Right renal pelvis (tissue), 4 donors: ENCODE data around the gene C20orf204. TPM values are rescaled to one million over a fixed set of nuclear protein-coding genes. Genes with fewer than 3 reads are reported as not detected.
"Not testable (repeated sequence)": the region's sequence is repeated elsewhere in the genome, so short reads cannot be mapped to it uniquely, and the experiment has no call there.

ENCODE experiments used
- DNase-seq, 4 donors: peaks; one replicate each; pipeline ENCODE4 v3.0.0-alpha.2; 2013; ENCODE audit warnings: low read depth in 4 of 4, low spot score in 3 of 4, missing footprints in 1 of 4
- polyA plus RNA-seq, 4 donors: library from polyadenylated mRNA; unstranded; fragments of 120-200 nt; gene quantifications; one replicate each; pipeline ENCODE4 v1.2.1, GENCODE V29; 2013; ENCODE audit not compliant: insufficient read length in 4 of 4

C20orf204 gene
- polyA plus RNA-seq, 4 donors, result 0.62 to 1.1 (median 0.75) TPM

DNA sequence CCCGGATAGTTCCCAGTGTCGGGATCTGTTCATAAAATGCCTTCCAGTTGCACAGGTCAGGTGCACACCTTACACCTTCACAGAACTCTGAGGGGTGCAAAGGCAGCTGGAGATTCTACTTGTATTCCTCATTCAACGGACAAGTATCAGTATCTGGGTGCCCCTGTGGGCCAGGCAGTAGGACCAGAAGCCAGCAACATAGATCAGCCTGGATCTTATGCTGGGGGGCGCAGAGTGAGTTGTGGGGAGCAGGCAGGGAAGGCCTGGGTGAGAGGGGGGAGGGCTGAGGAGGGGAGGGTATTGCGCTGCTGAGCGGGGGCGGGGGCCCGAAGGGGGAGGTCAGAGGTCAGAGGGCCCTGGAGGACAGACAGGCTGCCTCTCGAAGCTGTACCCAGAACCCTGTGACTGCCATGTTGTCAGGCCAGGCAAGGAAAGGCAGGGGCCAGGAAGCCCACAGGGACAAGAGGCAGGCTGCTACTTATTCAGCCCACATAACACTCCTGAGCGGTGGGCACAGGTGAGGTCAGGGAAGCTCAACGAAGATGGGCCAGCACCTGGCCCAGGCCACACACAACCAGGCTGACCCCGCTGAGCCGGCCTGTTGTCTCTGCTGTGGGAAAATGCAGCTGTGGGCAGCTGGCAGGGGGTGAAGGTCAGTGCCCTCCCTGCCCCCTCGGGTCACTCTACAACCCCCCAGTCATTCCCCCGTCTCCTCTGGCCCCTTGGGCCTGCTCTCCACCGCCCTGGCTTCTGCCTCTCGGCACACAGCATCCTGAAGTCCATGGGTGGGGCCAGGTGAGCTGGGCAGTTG is 45.0 kb downstream of the C20orf204 start:
- DNase-seq, result no peak

GRCh38 chr20:64081624-64081964 is 45.6 kb downstream of the C20orf204 start:
- no peak for DNase-seq

- DNase-seq, result no peak
Observed at GRCh38 chr20:64082126-64082731, 46.2 kb downstream of the C20orf204 start.

- no peak for DNase-seq
Observed at GRCh38 chr20:64082820-64083377, 46.9 kb downstream of the C20orf204 start.

GRCh38 chr20:64083378-64083803 is 47.4 kb downstream of the C20orf204 start:
- no peak for DNase-seq

- DNase-seq, result no peak
Observed at GRCh38 chr20:64083804-64084684, 48.1 kb downstream of the C20orf204 start, which contains the start of gene LKAAEAR1. Gene LKAAEAR1 (minus strand): TSS chr20:64084398. CDS start chr20:64084219, 179 bp downstream.

GRCh38 chr20:64084685-64085152 is 48.7 kb downstream of the C20orf204 start:
- no peak for DNase-seq

- DNase-seq, result no peak
Observed at GRCh38 chr20:64086801-64087200, 50.8 kb downstream of the C20orf204 start.

DNA sequence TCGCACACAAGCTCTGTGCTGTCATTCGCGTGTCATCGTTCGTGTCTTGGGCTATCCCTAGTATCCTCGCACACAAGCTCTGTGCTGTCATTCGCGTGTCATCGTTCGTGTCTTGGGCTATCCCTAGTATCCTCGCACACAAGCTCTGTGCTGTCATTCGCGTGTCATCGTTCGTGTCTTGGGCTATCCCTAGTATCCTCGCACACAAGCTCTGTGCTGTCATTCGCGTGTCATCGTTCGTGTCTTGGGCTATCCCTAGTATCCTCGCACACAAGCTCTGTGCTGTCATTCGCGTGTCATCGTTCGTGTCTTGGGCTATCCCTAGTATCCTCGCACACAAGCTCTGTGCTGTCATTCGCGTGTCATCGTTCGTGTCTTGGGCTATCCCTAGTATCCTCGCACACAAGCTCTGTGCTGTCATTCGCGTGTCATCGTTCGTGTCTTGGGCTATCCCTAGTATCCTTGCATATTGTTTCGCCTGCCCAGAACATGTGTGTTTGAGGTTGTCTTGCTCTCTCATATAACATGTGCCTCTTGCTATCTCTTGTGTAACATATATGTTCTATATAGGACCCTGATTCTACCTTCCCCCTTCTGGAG is 51.3 kb downstream of the C20orf204 start:
- DNase-seq, result not testable (repeated sequence)

DNA sequence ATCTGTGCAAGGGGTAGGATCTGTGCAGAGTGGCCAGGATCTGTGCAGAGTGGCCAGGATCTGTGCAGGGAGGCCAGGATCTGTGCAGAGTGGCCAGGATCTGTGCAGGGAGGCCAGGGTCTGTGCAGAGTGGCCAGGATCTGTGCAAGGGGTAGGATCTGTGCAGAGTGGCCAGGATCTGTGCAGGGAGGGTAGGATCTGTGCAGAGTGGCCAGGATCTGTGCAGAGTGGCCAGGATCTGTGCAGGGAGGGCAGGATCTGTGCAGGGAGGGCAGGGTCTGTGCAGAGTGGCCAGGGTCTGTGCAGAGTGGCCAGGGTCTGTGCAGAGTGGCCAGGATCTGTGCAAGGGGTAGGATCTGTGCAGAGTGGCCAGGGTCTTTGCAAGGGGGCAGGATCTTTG is 52.6 kb downstream of the C20orf204 start:
- not testable (repeated sequence) for DNase-seq

Other genes starting within 250 kb of the C20orf204 start
- gene ZBTB46, start 204.9 kb upstream of the C20orf204 start, polyA plus RNA-seq, result 10 to 100 TPM; 16.7 to 20.1 (median 18.0) TPM
- not detected for gene ABHD16B, start 174.7 kb upstream of the C20orf204 start, polyA plus RNA-seq
- gene TPD52L2, start 170.9 kb upstream of the C20orf204 start, polyA plus RNA-seq, result 10 to 100 TPM; 84.8 to 91.5 (median 87.1) TPM
- 10 to 100 TPM; 28.3 to 34.5 (median 31.1) TPM for gene DNAJC5, start 141.1 kb upstream of the C20orf204 start, polyA plus RNA-seq
- gene UCKL1, start 79.8 kb upstream of the C20orf204 start, polyA plus RNA-seq, result 10 to 100 TPM; 37.8 to 53.6 (median 45.0) TPM
- 10 to 100 TPM; 24.9 to 31.9 (median 26.1) TPM for gene ZNF512B, start 66.3 kb upstream of the C20orf204 start, polyA plus RNA-seq
- gene SAMD10, start 56.5 kb upstream of the C20orf204 start, polyA plus RNA-seq, result 10 to 100 TPM in 1 of 4 donors, 1 to 10 TPM in 3; 7.2 to 10.2 (median 8.3) TPM
- gene PRPF6, start 55.0 kb upstream of the C20orf204 start, polyA plus RNA-seq, result 10 to 100 TPM; 81.8 to 92.3 (median 84.5) TPM
- 10 to 100 TPM in 3 of 4 donors, 1 to 10 TPM in 1; 9.3 to 19.7 (median 10.9) TPM for gene SOX18, start 13.5 kb downstream of the C20orf204 start, polyA plus RNA-seq
- 10 to 100 TPM; 77.9 to 99.7 (median 81.5) TPM for gene TCEA2, start 27.0 kb downstream of the C20orf204 start, polyA plus RNA-seq
- gene RGS19, start 43.3 kb downstream of the C20orf204 start, polyA plus RNA-seq, result 1 to 10 TPM; 5.0 to 7.9 (median 5.6) TPM
- 1 to 10 TPM in 3 of 4 donors, under 1 TPM in 1; 0.80 to 1.3 (median 1.2) TPM for gene OPRL1, start 43.9 kb downstream of the C20orf204 start, polyA plus RNA-seq
- under 1 TPM in 1 of 4 donors, not detected in 3; 0.22 TPM for gene LKAAEAR1, start 48.2 kb downstream of the C20orf204 start, polyA plus RNA-seq
- gene NPBWR2, start 71.4 kb downstream of the C20orf204 start, polyA plus RNA-seq, result not detected
- gene MYT1, start 128.3 kb downstream of the C20orf204 start, polyA plus RNA-seq, result under 1 TPM; 0.38 to 0.79 (median 0.63) TPM
- 100 to 1,000 TPM; 132 to 182 (median 154) TPM for gene PCMTD2, start 219.6 kb downstream of the C20orf204 start, polyA plus RNA-seq